ENCODE measurements around the gene HES5. TPM values are rescaled to one million over a fixed set of nuclear protein-coding genes. Genes with fewer than 3 reads are reported as not detected.
A peak's percentile ranks its signal among the peaks of the same experiment; 100 is the strongest.

HES5 gene
- polyA plus RNA-seq, 1 of the 3 experiments (the other 2 are of a cell fraction) = 0.03 TPM

GRCh38 chr1:2560299-2561073 lies 30.4 kb upstream of the HES5 start:
- TF ChIP-seq POLR2AphosphoS5 (IDR thresholded peaks at IDR 0.05; ENCODE audit: low read depth, low read length) = no peak
- no peak for TF ChIP-seq USF1 (IDR thresholded peaks at IDR 0.05; ENCODE audit: borderline replicate concordance, low read depth)
- TF ChIP-seq FOSL2 (IDR thresholded peaks at IDR 0.05; ENCODE audit: borderline replicate concordance, low read depth) = no peak
- TF ChIP-seq USF2 (IDR thresholded peaks at IDR 0.05; ENCODE audit: borderline replicate concordance, low read depth, low read length) = no peak
- H3K27me3 ChIP-seq (ENCODE audit: insufficient read depth) = no peaks in the 10 kb centered on the region
- H2AFZ ChIP-seq (ENCODE audit: low read depth) = no peak overlapping the region
- H3K4me1 ChIP-seq (ENCODE audit: control insufficient read depth in 1 of 2, insufficient read depth in 2 of 2, low read depth in 1 of 2, low read length in 1 of 2) = peaks cover 0 to 4% of the 10 kb centered on the region in 2 experiments; a peak in 1 of 4 replicates
- POLR2A ChIA-PET = no interaction called here
- no peaks in the 10 kb centered on the region for H4K20me1 ChIP-seq (ENCODE audit: insufficient read depth)
- H3F3A ChIP-seq (replicated peaks; ENCODE audit: insufficient read depth) = no peaks in the 10 kb centered on the region
- no peaks in the 10 kb centered on the region for H3K79me2 ChIP-seq (ENCODE audit: insufficient read depth)
- H3K9ac ChIP-seq = no peak overlapping the region
- no peaks in the 10 kb centered on the region for H3K9me3 ChIP-seq
- no peaks in the 10 kb centered on the region for H3K9me2 ChIP-seq
- no peak for DNase-seq
- no peak overlapping the region for H3K27ac ChIP-seq (ENCODE audit: low read depth in 2 of 2, low read length in 1 of 2)
- WGBS (ENCODE audit: low lambda C conversion rate) = 55% methylated on average over 9 of the region's 15 CpGs
- CTCF ChIA-PET = interaction anchor here (0.7 to 1.6 kb wide), 4 partner anchors 13 to 892 kb away, joined by 4 to 9 read pairs (median 5); no protein-coding TSS in a partner anchor
- H3K36me3 ChIP-seq (replicated peaks in 1 of 2; ENCODE audit: control insufficient read depth in 1 of 2, insufficient read depth in 2 of 2, low read length in 1 of 2) = no peaks in the 10 kb centered on the region
- H3K4me2 ChIP-seq = no peak overlapping the region
- no peak overlapping the region for H3K4me3 ChIP-seq (ENCODE audit: low read depth in 2 of 2, low read length in 1 of 2)

- Histone ChIP-seq H3K9me3 (no peaks in the 10 kb centered on the region), H4K20me1 (ENCODE audit: insufficient read depth) (no peaks in the 10 kb centered on the region), H3K27ac (ENCODE audit: low read depth in 2 of 2, low read length in 1 of 2) (no peak overlapping the region), H3K4me2 (no peak overlapping the region), H3K9me2 (no peaks in the 10 kb centered on the region), H3K4me1 (ENCODE audit: control insufficient read depth in 1 of 2, insufficient read depth in 2 of 2, low read depth in 1 of 2, low read length in 1 of 2) (peaks cover 0 to 4% of the 10 kb centered on the region in 2 experiments; a peak in 1 of 4 replicates), H2AFZ (ENCODE audit: low read depth) (no peak overlapping the region), H3F3A (replicated peaks; ENCODE audit: insufficient read depth) (no peaks in the 10 kb centered on the region), H3K4me3 (ENCODE audit: low read depth in 2 of 2, low read length in 1 of 2) (no peak overlapping the region), H3K27me3 (ENCODE audit: insufficient read depth) (no peaks in the 10 kb centered on the region), H3K9ac (no peak overlapping the region), H3K79me2 (ENCODE audit: insufficient read depth) (no peaks in the 10 kb centered on the region), H3K36me3 (replicated peaks in 1 of 2; ENCODE audit: control insufficient read depth in 1 of 2, insufficient read depth in 2 of 2, low read length in 1 of 2) (no peaks in the 10 kb centered on the region)
- ChIA-PET POLR2A (interaction anchor here (1.4 kb wide), 1 partner anchor 26 kb away, joined by 4 read pairs; no protein-coding TSS in a partner anchor), CTCF (interaction anchor here (1.4 to 2.6 kb wide), 3 partner anchors 12 to 99 kb away, joined by 5 to 13 read pairs (median 9); no protein-coding TSS in a partner anchor)
- TF ChIP-seq TAF1 (IDR thresholded peaks at IDR 0.05; ENCODE audit: borderline replicate concordance, low read depth, low read length) (no peak), JUND (IDR thresholded peaks at IDR 0.05) (no peak), RXRA (IDR thresholded peaks at IDR 0.05; ENCODE audit: borderline replicate concordance, low read depth) (no peak), MXI1 (IDR thresholded peaks at IDR 0.05; ENCODE audit: low read depth, low read length) (no peak), EZH2phosphoT487 (IDR thresholded peaks at IDR 0.05; ENCODE audit: borderline replicate concordance, low read depth) (no peak), FOXJ3 (CRISPR knock-in tag; IDR thresholded peaks at IDR 0.05) (no peak), NRF1 (IDR thresholded peaks at IDR 0.05; ENCODE audit: low read depth, low read length) (no peak)
- peak; percentile 53 for DNase-seq
- WGBS (ENCODE audit: low lambda C conversion rate) = 46% methylated on average over 9 of the region's 35 CpGs
Observed at GRCh38 chr1:2559509-2560298, 29.6 kb upstream of the HES5 start.

All from SK-N-SH (cell line).